Hindlimb muscle (tissue), 1 donor: ENCODE data around the gene CHD2. TPM values are rescaled to one million over a fixed set of nuclear protein-coding genes. Genes with fewer than 3 reads are reported as not detected.

Source experiments
- DNase-seq: peaks from one replicate; pipeline ENCODE4 v3.0.0-alpha.2; 2013
- polyA plus RNA-seq: library from polyadenylated mRNA; unstranded; fragments of 120-200 nt; gene quantifications from one replicate; pipeline ENCODE4 v1.2.1, GENCODE V29; 2013; ENCODE audit not compliant: insufficient read length

Gene CHD2
- polyA plus RNA-seq, 1 donor = 57.9 TPM

DNA sequence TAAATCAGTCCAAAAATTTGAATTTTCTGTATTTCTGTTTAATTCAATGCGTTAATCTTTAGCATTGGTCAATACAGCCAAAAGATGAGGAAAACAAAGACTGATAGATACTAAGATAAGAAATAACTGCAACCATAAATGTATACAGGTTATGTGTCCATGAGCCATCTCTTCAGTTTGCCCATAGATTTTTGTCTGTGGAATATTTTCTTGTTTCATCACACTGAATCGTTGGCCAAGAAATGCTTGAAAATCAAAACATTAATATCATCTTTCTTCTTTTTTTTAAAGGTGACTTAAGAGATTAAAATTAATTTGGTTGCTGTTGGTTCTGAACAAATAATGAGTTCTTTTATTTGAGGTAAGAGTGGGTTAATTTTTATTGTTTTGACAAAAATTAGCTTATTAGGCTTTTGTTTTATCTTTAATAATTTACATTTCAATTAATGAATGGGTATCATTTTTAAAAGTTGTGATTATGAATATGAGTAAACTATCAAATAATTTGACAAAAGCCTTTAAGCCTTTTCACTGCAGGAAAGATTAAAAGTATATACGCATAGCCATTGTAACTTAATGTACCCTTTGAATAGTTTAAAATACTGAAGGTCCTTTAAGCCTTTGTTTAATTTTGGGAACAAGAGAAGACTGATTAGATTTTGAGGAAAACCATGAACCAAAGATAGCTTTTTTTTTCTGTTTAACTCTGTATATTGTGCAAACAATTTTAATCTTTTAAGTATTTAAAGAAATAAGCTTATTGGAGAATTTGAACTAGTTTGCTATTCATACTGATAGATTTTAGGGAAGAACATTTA is 14.7 kb upstream of the CHD2 start:
- DNase-seq = no peak

DNA sequence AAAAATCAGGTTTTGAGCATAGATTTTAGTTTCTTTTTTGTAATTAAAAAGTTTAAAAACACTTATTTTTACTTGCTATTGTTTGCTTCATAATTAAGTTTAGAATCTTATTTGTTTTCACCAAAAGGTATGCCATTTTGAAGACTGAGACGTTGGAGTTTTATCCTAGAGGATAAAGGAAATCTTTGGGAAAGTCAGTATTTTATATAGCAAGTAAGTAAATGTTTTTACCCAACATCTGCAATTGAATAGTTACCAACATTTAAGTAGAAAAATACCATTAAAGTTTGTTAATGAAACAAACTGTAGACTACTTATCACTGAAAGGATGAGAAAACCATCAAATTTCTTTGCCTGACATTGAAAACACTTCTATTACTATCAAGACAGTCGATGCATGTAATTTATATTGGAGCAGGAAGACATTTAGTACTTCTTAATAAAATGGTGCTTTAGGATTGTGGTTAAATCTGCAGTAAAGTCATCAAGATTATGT is 14.0 kb upstream of the CHD2 start:
- no peak for DNase-seq

DNA sequence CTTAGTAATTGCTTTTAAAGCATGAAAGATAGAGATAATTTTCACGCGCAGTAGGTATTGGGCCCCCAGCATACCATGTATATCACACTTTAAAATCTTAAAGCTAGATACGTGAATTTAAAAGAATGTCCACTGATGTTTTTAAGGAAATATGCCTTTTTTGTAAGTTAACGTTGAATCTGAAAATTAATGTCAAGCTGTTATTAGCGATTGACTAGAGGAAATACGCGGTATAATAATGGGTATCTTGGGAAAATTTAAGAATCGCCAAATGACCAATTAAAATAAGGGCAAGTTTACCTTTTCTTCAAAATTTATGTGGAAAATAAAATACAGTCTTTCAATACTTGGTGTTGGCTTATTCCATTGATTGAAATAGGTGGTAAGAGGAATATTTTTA is 13.3 kb upstream of the CHD2 start:
- DNase-seq = no peak

DNA sequence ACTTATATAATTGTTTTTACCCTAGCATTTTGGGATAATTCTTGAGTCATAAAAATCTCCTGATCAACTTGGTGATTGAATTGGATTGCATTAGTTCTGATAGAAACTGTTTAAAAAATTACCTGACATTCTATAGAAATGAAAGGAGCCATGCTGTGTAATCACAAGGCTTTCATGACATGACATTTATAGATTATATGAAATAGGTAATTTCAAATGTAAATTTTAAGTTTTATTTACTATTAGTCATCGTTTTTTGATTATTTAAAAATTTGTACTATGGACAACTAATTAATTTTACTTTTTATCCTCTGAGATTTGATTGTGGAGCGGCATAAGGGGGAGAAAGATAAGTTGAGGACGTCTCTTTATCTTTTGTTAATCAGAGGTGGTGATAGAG is 12.3 kb upstream of the CHD2 start:
- DNase-seq = no peak

DNA sequence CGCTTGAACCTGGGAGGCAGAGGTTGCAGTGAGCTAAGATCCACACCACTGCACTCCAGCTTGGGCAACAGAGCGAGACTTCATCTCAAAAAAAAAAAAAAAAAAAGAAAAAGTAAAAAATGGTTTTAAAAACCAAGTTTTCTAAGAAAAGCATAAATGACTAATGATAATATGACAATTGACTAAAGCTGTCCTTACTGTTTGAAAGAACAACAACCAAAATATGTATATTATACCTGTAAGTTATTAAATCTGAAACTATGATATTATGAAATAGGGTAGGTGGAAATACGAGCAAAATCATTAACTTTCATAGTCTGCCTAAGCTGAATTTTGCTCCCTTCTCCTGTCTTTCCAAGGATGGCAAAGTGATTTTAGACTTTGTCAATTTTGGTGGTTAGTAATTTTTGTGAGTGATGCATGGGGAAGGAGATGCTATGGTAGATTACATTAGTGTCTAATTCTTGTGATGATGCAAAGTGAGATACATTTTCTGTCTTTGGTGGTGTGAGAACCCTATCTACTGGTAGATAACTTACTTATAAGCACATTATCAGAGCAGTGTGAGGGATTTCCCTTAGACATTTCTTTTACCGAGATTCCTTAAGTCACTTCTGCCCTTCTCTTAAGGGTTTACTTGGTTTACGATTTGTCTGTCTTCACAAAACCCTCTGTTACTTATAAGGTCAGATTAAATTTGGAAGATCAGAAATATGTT is 10.6 kb upstream of the CHD2 start:
- DNase-seq = no peak

DNA sequence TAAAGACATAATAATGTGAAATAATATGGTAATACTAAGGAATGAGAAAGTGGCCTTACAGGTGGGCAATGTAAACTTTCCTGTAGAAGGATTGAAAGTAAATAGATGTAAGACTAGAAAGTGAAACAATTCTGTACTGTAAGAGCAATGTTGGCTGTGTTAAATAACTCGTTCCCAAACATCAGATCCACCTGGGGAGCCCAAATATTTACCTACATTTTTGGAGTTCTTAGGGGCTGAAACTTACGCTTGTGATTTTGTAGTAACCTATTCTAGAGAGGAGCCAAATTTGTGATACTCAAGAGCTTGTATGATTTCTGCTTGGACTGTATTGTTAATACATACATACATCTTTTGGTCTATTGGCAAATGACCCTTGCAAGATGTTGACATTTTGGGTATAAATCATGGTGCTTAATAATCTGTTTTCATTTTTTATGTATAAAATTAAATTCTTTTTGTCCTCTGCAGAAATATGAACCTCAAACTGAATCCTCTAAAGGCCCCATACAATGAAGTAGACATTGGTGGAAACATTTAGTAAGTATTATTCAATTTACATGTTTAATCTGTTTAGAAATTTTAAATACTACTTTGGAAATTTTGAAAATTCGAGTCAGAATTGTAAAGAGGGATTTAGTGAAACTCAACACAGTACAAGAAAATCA is 8.5 kb upstream of the CHD2 start:
- DNase-seq = no peak

DNA sequence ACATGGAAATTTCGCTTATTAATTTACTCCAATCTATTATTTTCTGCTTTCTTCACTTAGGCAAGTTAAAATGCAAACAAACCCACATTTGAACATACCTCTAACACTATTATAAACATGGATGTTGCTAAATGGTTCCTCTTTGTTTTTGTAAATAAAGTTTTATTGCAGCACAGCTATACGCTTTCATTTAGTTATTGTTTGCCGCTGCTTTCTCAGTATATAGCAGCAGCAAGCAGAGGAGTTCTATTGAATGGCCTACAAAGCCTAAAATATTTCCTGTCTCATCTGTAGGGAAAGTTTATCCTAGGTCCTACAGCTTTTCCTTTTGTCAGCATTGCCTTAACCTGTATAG is 7.9 kb upstream of the CHD2 start:
- no peak for DNase-seq

DNA sequence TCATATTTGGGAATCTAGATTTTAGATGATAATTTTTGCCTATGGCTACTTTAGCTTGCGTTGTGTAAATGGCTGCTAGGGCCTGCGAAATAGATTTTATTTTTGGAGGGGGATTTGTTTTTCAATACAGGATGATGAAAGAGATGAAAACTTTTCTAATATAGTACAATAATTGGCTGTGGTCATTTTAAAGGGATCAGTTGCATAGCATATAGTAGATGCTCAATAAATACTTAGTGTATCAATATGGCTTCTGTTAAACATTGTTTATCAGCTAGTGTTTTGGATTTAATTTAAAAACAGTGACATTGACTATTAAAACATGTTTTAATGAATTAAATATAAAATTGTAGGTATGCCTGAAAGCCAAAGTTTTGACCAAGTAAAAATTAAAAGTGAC is 6.9 kb upstream of the CHD2 start:
- no peak for DNase-seq

DNA sequence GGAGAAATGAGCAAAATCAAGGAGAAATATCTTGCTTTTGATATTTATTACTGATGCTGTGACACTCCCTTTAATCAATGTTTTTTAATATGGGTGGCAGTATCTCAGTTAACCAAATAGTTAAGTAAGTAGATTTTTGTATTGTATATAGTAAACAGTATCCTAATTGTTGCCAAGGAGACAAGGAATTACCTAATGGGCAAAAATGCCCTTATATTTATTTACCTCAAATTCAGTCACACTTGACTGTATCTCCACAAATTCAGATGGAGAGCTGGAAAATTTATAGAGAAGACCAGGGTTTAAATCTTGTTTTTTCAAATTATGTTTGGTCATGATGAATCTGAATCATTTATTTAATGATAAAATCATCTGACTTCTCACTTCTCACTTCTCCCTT is 3.6 kb upstream of the CHD2 start:
- DNase-seq = no peak

DNA sequence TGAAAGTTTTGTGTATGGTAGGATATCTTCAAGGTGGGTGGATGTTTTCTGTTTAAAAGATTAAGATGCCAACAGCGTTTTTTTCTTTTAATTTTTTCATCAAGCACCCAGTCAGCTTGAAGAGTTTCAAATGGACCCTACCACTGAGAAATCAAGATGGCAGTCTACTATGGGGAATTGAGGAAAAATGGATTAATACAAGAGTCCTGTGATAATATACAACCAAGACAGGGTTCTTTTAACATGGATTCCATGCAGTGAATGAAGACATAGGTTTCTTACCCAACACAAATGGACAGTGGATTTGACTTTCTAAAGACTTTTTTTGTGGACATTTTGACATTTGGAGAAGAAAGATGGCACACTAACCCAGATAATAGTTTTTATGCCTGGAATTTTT is 2.5 kb upstream of the CHD2 start:
- no peak for DNase-seq

DNA sequence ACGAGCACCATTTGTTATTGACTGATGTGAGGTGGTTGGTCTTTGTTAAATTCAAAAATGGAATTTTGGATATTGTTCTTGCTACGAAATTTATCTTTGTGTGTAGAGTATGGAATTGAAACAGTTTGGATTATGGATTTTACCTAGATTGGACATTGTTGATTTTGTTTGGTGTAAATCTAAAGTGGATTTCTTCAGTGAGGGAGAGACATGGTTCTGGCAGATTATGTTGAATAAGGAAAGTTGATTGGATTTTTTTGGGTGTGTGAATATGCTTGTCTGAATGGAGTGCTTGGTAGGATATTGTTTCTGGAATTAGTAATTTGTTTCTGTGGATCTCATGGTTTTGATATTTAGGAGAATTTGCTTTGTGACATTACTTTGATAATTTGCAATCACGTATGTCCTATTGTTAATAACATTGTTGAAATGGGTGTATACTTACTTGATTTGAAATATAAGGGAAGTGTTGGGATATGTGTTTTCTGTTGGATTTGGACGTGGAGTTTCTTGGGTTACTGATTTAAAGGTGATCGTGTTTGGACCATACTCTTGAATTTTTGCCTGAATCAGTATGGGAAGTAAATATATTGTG is 1.0 kb upstream of the CHD2 start:
- DNase-seq = no peak

DNA sequence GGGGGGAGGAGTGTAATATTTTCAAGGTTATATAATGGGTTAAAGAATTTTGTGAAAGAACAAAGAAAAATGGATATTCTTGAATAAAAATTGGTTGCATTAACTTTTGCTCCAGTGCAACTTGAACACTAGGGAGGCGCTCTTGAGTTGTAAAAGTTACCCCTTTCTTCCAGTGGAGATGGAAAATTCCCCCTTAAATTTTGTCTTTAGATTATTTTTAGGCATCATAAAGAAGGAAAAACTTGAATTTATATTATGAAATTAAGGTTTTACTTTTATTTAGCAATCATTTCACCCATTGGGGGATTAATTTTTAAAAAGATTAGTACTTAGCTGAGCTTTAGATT is 550 bp upstream of the CHD2 start:
- DNase-seq = no peak

DNA sequence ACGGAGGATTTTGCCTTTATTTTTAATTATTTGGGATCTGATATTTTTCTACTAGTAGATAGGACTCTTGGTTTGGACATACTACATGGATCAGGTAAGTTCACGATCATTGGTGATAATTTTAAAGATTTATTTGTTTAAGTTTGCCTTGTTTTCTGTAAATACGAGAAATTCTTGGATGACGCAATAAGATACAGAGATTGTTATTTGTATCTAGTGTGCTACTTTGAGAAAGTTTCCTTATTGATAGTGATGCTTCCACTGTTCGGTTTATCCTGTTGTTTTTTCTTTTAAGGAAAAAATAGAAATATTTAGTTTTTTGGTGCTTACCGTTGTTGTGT is 577 bp downstream of the CHD2 start:
- DNase-seq = no peak

DNA sequence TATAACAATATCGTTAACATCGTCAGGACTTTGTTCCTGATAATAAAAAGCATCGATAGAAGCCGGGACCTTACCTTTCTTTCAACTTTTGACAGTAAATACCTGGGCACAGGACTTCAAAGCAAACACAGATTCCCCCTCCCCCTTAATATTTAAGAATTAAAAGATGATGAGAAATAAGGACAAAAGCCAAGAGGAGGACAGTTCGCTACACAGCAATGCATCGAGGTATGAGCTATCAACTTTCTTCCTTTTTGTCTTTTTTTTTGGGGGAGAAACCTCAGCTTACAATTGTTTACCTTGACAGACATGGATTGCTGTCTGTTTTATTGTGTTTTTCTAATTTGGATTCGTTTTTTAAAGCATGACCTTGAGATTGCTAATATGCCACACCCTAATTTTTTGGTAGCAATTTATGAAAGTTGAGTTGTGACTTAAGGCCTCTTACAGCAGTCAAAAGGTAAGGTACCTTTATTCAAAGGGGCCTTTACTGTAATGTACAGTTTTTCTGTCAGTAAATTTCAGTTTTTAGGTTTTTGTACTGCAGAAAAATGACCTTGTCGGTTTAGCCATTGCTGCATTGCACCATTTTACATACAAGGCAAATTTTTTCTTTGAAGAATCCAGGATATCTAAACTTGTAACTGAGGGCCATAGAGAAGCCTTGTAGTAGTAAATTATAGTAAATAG is 1.1 kb downstream of the CHD2 start:
- no peak for DNase-seq

DNA sequence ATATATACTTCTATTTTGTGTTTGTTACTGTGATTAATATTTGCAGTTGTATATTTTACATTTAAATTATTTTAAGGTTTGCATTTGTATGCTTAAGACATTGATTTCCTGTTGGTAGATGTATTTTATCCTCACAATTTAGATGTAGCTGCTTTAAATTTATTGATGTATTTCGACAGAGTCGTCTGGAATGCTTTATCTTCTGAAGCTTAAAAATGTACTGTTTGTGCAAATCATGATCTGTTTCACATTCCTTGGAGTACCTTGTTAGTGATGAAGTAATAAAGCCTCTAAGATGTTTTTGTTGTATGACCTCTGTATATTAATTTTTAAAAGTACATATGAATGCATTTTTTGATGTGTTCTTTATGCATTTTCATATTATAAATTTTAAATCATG is 1.9 kb downstream of the CHD2 start:
- no peak for DNase-seq

DNA sequence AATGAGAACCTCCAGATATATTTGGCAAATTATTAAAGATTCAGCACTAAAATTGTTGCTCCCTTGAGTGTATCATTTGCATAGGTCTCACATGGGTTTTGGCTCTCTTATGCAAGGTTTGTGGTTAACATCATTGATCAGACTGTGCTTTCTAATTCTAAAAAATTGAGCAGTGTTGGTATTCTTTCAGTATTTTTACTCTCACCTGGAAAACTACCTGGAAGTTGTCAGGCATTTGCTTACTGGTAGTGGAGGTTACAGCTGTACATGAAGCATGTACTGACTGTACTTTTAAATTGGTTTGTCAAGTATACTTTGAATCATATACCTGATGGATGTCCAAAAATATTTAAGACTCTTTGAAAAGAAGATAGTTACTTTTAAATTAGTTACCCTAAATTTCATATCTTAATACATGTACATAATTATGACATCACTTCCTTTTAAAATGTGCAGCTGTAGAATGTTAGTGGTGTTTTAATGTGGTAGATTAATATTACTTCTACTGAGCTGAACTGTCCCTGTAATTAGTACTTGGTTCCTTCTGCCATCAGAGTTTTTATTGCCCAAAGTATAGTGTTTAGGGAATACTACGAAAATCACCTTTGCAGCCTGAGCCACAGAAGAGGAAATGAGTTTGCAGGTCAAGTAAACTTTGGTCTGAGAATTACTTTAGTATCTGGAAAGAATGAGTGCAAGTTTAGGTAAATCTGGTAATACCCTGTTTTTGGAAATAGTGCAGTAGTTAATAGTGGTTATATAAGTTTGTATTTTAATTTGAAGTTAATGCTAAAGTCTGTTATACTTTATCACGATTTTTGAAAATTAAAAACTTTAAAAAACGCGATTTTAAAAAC is 2.8 kb downstream of the CHD2 start:
- no peak for DNase-seq

DNA sequence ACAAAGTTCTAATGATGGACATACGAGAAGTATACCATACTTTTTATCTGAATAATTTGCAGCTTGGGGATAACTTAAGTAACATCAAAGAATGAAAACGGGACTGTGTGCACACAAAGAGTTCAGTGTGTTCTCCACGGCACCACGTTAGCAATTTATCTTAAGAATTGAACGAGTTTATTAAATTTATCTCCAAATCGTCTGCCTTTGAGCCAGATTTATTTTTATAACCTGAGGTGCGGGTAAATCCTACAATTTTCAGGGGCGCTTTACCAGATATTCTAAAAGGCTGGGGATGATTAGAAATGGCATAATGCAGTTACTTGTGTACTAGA is 3.5 kb downstream of the CHD2 start:
- DNase-seq = no peak

DNA sequence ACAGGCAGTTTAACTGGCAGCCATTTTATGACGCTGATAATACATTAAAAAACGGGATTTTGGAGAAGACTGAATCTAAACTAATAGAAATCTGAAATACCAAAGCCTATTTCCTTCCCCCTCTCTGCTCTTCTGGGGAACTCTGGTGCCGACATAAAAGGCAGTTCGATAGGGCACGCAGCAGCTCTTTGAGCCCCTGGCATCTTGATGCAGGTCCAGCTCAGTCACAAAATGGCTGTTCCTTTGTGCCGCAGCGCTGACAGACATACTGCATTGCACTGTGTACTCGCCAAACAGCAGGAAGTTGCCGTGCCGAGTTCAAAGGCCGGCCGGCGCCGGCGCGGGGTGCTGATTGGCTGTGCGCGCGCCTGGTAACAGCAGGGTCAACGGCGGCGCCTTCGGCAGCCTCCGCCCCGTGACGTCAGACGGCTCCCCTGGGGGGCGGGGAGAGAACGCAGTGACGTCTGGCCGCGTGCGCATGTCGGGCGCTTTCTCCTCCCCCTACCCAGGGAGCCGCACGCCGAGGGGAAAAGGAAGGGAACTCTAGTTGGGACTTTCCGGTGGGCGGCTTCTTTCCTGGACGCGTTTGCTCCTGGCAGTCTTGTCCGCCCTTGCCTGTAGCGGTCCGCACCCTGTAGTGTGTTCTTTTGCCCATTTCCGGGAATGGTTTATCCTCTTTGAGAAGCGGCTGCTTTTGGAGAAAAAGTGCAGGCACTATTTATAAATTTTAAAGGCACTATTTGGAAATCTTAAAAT is 4.0 kb downstream of the CHD2 start:
- peak; percentile 100 for DNase-seq

DNA sequence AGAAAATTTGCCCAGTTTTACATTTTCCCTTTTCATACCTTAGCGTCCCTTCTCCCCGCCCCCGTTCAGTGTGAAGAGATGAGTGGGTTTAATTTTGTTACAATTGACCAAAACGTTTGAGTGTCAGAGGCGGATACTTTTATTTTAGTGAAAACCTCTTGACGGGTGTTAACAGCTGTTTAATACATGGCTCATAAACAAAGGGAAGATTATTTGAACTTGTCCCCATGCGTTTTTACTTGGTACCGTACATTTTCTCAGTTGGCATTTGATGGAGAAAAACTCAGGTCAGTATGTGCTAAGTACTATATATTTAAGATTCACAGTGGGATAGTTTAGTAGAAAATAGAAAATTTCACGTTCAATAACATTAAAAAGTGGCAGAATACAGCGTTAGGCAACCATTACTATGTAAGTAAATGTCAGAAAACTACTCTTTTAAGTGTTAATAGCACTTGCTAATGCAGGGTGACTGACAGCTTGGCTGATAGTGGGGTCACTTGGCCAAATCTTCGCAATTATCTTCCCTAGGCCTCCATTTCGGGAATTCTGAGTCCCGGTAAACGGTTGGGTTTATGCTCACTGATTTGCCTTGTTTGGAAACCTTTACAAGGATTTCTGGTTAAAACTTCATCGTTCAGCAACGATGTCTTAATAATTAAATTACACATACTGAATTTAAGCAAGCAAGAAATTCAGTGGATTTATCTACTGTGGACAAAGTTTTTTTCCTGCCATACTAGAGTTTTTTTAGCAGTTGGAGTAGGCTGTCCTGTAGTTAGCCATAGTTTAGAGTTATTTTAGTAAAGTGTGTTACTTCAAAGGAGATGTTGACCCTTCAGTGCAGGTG is 4.8 kb downstream of the CHD2 start:
- DNase-seq = no peak

DNA sequence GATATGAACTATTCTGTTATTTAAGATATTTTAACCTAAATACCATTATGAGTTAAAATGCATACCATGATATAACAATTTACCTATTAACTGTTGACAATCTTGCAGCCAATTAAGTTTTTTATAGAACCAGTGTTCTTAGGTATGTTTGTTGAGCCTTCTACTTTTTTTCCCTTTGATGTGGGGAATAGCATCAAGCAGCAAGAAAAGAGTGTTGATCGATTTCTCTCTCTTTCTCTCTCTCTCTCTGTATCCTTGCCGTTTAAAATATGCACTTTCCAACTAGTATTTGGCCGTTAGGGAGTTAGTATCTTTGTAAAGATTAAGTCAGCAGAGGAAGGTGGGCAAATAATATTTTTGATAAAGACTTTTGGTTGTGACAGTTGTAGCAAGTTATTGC is 5.9 kb downstream of the CHD2 start:
- no peak for DNase-seq
